Lower leg skin (tissue), 4 donors: ENCODE measurements around the gene S100A2. TPM values are rescaled to one million over a fixed set of nuclear protein-coding genes. Genes with fewer than 3 reads are reported as not detected.

Experiments
- DNase-seq, 2 donors: peaks; one replicate each; pipeline ENCODE4 v3.0.0-alpha.2; 2019; ENCODE audit warnings: low spot score in 2 of 2
- H3K4me3 ChIP-seq: fragments of 200-600 bp; sonication (generic); 2 replicates; pipeline ENCODE4 v1.5.1; 2017; ENCODE audit warnings: mild to moderate bottlenecking, low read depth; ENCODE audit not compliant: poor library complexity, severe bottlenecking
- POLR2A ChIP-seq, 2 donors: fragments of 450-650 bp; IDR thresholded peaks; one replicate each; pipeline ENCODE4 v1.6.1; 2016 to 2017; ENCODE audit warnings: antibody characterized with exemption in 2 of 2, mild to moderate bottlenecking in 1 of 2, moderate library complexity in 1 of 2
- WGBS, 2 donors: methylation state at CpG; one replicate each; pipeline ENCODE4 v1.1.5; 2018; 5-methylcytosine and 5-hydroxymethylcytosine counted together
- intact Hi-C: fragments of 100-400 bp; cut with DNase I; formaldehyde crosslinking; loops from one replicate; pipeline ENCODE4 v1.15.0; 2023; ENCODE audit warnings: low total_unique reads
- total RNA-seq, 4 donors: library from RNA; depleted of rRNA; stranded (reverse); fragments of >200 nt; gene quantifications; one replicate each; pipeline ENCODE4 v1.1.0, GENCODE V29; 2016
- TF ChIP-seq, protein P1 (sequence below), 3 donors: fragments of 450-650 bp; IDR thresholded peaks; one replicate each; pipeline ENCODE4 v1.5.1; 2016; ENCODE audit warnings: antibody characterized with exemption in 3 of 3, mild to moderate bottlenecking in 3 of 3, moderate library complexity in 2 of 3

The S100A2 gene
- total RNA-seq, 4 donors from 2014 or later: 71.5 to 143 (median 96.4) TPM

DNA sequence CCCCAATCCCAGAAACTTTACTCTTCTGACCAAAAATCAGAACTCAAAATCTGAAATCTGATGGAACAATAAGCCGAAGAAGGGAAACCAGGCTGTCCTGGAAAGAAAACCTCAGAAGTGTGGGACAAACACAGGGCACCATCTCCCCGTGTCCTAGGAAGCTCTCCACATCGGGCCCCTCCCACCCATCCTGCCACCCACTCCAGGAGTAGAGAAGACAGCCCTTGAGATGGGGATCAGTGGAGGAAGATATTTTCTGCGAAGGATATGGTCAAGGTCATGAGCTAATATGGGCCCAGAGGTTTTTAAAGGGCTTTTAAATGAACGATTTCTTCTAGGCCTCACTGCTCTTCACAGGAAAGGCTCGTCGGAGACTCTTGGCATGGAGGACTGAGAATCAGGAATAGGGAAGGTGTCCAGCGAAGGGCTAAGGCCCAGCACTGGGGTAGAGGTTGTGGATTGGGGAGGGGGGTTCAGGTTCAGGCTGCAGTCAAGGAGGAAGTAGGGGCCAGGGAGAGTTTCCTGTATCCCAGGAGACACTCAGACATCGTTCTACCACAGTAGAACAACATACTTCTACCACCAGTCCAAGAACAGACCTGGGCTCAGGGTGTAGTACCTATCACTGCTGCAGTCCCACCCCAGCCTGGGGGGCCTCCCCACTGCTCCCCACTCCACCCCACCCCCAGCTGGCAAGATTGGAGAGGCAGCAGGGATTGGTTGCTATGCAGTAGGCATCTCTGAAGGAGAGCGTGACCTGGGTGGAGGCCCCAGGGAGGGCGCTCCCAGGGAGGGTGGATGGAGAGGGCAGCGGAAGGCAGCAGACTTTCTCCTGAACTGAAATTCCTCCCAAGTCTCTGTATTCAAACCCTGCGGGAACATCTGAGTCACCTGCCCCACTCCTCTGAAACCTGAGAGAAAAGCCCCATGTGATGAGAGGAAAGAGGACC, 23.7 kb downstream of the S100A2 start:
- intact Hi-C loops: no loop called here
- WGBS, 2 donors: 45 to 52% methylated on average over 13 of the region's 13 CpGs
- DNase-seq: peak in 1 of 2 donors; percentile 86
- no peak overlapping the region for H3K4me3 ChIP-seq
- no peak for TF ChIP-seq POLR2A (IDR thresholded peaks at IDR 0.05)
- TF ChIP-seq, protein P1, sequence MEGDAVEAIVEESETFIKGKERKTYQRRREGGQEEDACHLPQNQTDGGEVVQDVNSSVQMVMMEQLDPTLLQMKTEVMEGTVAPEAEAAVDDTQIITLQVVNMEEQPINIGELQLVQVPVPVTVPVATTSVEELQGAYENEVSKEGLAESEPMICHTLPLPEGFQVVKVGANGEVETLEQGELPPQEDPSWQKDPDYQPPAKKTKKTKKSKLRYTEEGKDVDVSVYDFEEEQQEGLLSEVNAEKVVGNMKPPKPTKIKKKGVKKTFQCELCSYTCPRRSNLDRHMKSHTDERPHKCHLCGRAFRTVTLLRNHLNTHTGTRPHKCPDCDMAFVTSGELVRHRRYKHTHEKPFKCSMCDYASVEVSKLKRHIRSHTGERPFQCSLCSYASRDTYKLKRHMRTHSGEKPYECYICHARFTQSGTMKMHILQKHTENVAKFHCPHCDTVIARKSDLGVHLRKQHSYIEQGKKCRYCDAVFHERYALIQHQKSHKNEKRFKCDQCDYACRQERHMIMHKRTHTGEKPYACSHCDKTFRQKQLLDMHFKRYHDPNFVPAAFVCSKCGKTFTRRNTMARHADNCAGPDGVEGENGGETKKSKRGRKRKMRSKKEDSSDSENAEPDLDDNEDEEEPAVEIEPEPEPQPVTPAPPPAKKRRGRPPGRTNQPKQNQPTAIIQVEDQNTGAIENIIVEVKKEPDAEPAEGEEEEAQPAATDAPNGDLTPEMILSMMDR (IDR thresholded peaks at IDR 0.05): no peak

DNA sequence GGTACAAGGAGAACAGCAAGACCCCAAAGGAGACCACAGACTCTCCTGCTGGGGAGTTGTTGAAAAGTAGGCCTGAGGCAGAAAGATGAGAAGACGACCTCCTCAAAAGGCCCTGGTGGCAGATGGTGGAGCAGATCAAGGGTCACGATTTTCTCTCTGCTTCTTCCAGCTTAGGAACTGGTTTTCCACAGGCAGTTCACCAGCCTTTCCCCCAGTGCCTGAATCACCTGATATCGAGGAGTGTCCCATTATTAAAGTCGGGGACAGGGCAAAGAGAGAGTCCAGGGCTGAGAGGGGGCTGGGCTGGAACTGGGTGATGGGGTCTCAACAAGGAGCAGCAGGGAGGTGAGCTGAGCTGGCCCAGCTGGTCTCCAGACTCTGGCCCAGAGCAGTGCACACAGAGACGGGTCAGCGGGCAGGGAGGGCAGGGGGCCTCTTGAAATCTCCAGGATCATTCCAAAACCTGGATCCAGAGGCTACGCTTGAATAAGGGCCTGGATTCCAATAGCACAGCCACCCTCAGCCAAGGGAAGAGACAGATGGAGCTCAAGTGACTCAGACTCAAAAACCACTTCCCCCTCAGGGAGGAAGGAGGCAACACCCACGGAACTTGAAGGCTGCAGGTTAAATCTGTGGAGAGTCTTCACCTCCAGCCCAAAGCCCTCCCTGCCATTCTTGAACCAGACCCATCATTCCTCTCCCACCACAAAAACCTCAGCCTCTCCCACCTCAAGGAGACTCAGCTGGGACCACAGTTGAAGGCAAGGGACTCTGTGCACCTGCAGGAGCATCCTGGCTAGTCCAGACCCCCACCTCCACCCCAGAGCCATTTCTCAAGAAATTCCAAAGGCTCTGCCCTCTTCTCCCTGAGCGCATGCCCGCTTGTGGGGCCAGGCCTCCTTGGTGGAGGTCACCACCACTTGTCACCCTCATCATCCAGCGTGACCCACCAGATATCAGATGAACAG, 25.0 kb downstream of the S100A2 start, which contains the start of gene S100A5:
Gene S100A5 (minus strand): TSS at position 541 of the 968 bp plus-strand sequence. CDS start 743 bp downstream, outside the sequence.
- DNase-seq: peak in 1 of 2 donors; percentile 85
- H3K4me3 ChIP-seq: no peak within 1 kb of the TSS
- intact Hi-C loops: no loop called here
- TF ChIP-seq, protein P1 (IDR thresholded peaks at IDR 0.05): no peak
- no peak for TF ChIP-seq POLR2A (IDR thresholded peaks at IDR 0.05)
- 59 to 68% methylated on average over 11 of the region's 11 CpGs for WGBS, 2 donors

DNA sequence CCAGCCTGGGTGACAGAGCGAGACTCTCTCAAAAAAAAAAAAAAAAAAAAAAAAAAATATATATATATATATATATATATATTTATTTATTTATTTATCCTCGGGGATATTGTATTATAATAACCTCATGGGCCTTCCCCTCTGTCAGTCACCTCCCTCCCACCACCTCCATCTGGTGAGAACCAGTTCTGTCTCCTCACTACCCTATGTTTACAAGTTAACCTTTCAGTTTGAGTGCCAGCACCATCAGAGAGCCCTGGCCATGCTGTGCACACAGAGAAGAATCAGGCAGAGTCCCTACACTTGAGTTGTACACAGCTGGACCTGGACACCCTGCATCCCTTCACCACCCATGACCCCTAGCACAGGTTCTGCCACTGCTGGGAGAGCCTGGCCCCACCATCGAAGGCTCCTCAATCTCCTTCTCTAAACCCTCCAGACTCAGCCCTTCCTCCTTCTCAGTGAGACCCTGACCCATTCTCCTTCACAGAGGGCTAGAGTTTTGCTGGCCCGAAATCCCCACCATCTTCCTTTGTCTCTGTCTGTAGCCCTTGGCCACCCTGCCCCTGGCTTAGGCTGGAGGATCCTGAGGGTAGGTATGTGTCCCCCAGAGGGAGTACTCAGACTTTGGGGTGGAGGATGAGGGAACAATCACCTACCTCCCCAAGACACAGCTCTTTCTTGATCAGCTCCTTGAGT, 26.1 kb downstream of the S100A2 start:
- WGBS, 2 donors: 79 to 81% methylated on average over 4 of the region's 4 CpGs
- H3K4me3 ChIP-seq: no peak overlapping the region
- DNase-seq: peak in 1 of 2 donors; percentile 83
- TF ChIP-seq, protein P1 (IDR thresholded peaks at IDR 0.05): no peak
- no peak for TF ChIP-seq POLR2A (IDR thresholded peaks at IDR 0.05)
- intact Hi-C loops: loop anchor here (10.0 kb wide), 1 partner anchor 85 kb away; the partner anchor contains the start of genes S100A1 and S100A13

DNA sequence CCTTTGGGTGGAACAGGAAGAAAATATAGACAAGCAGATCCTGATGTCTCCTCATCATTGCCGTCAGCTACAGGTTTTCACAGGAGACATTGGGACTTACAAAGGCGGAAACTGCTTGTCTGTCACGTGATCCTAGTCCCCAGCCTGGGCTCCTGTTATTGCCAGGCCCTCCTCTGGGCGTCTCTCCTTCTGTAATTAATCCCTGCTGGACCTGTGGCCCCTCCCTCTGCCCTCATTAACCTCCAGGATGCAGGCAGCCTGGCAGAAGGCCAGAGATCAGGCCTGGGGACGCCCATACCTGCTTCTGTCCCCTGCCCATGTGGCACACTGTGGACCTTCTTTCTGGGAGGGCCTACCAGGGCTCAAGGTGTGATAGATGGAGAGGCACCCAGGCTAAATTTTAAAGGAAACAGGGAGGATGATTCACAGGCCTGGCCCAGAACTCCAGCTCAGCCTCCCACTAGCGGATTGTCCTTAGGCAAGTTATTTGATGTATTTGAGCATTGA, 27.3 kb downstream of the S100A2 start:
- no peak overlapping the region for H3K4me3 ChIP-seq
- intact Hi-C loops: loop anchor here (10.0 kb wide), 1 partner anchor 86 kb away; the partner anchor contains the start of genes S100A1 and S100A13
- no peak for TF ChIP-seq POLR2A (IDR thresholded peaks at IDR 0.05)
- TF ChIP-seq, protein P1 (IDR thresholded peaks at IDR 0.05): no peak
- 20 to 35% methylated on average over 6 of the region's 6 CpGs for WGBS, 2 donors
- DNase-seq: peak; percentile 65 to 90

DNA sequence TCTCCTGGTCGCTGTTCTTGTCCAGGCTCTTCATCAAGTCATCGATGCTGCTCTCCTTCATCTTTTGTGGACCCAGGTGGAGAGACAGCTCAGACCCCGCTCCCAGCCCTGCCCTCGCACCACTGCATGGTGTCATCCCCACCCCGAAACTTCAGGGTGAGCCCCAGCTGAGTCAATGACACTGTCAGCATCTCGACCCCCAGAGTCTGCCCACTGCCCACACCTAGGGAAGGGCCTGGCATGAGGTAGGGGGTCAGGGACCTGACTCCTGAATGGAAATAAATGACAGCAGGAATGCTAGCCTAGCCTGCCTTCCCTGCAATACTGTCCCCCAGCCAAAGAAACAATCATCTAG, 28.3 kb downstream of the S100A2 start:
- peak in 1 of 2 donors; percentile 86 for DNase-seq
- intact Hi-C loops: loop anchor here (10.0 kb wide), 1 partner anchor 87 kb away; the partner anchor contains the start of genes S100A1 and S100A13
- 91 to 93% methylated on average over 5 to 6 of the region's 6 CpGs for WGBS, 2 donors
- H3K4me3 ChIP-seq: no peak overlapping the region
- no peak for TF ChIP-seq POLR2A (IDR thresholded peaks at IDR 0.05)
- TF ChIP-seq, protein P1 (IDR thresholded peaks at IDR 0.05): no peak
